Measurements from ENCODE around the gene SLC2A13.

- TF ChIP-seq CTCF (IDR thresholded peaks at IDR 0.05) (no peak), POLR2A (IDR thresholded peaks at IDR 0.05) (no peak), POLR2AphosphoS5 (IDR thresholded peaks at IDR 0.05; ENCODE audit: insufficient read depth in 1 of 2, low read depth in 1 of 2) (no peak)
Measured at GRCh38 chr12:40142001-40142744, 36.3 kb upstream of the SLC2A13 start.

Data from vagina (tissue), 2 donors.